Effector CD4-positive, alpha-beta T cell (primary cell): Measurements from ENCODE around the gene SLC2A4RG.
A peak's percentile ranks its signal among the peaks of the same experiment; 100 is the strongest.

Experiments used
- DNase-seq: peaks from one replicate; pipeline ENCODE4 v3.0.0-alpha.2; 2020

Gene SLC2A4RG

DNA sequence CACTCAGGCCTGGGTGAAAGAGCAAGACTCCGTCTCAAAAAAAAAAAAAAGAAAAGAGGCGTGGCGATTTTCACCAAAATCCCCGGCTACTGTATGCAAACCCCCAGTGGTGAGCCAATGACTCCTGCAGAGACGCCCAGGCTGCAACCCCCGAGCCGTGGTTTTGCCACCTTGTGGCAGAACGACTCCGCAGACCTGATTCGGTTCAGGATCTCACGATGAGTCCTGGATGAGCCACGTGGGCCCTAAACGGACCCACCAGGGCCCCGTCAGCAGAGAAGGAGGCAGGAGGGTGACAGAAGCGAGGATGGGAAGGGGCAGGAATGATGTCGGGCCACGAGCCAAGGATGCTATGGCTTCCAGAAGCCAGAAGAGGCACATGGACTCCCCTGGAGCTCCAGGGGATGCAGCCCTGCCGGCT, 42.5 kb downstream of the SLC2A4RG start:
- DNase-seq = peak; percentile 16

DNA sequence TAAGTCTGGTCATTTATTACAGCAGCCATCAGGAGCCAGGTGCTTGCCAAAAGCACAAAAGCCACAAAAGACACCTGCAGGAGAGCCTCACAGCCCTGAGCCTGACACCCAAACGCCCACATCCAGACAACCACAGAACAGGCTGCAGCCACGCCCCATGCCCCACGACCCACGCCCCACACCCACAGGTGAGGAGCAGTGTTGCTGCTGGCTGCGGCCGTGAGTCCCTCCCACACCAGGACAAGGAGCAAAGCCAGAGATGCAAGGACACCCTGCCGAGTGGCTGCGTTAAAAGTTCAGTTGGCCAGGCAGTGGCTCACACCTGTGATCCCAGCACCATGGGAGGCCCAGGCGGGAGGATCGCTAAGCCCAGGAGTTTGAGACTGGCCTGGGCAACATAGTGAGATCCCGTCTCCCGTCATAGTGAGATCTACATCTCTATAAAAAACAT, 43.0 kb downstream of the SLC2A4RG start:
- no peak for DNase-seq

DNA sequence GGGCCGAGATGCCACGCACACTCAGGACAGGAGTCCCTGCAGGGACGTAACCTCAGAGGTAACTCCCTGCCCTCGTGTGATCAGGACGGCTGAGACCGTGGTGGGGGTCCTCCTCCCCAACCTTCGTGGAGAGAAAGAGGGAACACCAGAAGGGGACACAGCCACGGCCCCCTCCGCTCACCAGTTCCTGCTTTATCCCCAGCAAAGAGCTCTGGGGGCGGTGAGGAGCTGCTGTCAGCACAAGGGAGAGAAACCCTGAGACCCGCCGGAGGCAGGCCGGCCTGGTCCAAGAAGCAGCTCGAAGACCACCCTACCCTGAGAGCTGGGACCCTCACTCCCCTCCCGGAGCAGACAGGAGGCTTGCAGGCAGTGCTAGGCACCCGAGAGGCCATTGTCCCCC, 44.4 kb downstream of the SLC2A4RG start:
- no peak for DNase-seq

DNA sequence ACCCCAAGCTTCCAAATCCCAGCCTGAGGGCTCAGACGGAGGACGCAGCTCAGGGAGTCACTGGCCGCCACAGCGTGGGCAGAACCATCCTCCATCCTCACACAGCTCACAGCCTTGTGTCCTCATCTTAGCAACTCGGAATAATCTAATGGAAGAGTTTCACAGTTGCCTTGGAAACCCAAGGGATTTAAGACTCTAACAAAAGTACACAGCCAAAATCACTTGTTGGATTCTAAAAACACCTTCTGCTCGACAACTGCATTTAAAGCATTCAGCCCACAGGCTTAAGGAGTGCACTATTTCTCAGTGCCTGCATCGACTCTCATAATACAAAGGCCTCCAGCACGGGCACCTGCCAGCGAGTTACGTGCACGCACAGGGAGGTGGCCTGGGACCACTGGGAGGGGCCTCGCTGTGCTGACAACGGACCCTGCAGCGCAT, 46.1 kb downstream of the SLC2A4RG start:
- DNase-seq = no peak

DNA sequence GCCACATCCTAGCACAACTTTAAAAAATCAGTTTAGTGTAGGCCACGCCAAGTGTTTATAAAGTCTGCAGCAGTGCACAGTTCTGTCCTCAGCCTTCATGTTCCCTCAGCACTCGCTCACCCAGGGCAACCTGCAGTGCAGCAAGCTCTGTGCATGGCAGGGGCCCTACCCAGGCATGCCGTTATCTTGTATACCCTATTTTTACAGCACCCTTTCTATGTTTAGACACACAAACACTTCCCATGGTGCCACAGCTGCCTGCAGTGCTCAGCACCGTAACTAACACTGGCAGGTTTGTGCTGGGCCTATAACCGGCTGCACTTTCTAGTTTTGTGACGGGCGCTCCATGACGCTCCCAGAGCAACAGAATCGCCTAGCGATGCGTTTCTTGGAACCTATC, 47.7 kb downstream of the SLC2A4RG start:
- no peak for DNase-seq

DNA sequence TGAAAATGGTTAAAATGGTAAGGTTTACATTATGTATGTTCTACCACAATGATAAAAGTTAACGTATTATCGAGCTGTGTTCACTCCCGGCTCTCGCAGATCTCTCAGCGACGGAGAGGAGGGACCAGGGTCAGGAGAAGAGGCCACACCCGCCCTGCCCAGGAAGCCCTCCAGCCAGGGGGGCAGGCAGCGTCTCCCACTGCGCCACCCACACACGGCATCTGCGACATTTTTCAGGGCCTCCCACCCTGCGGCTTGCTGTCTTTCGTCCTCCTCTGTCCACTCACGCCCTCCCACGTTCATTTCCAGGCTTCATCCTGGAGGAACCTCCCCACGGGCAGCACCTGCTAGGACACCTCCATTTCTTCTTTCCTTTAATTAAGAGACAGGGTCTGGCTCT, 48.2 kb downstream of the SLC2A4RG start:
- no peak for DNase-seq

DNA sequence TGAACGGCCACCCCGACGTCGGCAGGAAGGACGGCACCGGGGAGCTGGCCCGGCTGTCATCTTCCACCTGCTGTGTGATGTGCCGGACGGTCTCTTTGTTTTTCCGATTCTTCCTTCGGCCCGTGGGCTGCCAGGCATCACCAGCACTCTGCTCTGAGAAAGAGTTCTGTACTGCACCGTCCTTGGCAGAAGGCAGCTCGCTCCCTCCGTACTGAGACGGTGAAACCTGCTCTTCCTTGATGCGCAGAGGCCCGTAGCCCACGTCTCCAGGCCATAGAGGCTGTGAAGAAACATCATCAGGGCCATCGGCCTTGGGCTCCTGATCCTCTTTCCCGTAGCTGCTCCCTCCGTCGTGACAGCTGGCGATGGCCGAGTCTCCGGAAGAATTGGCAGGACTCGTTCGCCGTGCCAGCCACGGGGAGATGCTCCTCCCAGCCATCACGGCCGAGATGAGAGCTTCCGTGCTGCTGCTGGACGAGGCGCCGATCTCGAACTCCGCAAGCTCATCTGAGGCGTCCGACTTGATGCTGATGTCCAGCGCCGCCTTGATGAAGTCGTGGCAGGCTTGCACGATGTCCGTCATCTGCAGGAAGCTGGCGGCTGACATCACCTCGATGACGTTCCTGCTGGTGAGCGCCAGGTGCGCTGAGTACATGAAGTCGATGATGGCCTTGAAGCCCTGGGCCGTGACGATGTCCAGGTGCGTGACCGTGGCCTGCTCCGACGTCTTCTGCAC, 50.4 kb downstream of the SLC2A4RG start:
- DNase-seq = no peak

DNA sequence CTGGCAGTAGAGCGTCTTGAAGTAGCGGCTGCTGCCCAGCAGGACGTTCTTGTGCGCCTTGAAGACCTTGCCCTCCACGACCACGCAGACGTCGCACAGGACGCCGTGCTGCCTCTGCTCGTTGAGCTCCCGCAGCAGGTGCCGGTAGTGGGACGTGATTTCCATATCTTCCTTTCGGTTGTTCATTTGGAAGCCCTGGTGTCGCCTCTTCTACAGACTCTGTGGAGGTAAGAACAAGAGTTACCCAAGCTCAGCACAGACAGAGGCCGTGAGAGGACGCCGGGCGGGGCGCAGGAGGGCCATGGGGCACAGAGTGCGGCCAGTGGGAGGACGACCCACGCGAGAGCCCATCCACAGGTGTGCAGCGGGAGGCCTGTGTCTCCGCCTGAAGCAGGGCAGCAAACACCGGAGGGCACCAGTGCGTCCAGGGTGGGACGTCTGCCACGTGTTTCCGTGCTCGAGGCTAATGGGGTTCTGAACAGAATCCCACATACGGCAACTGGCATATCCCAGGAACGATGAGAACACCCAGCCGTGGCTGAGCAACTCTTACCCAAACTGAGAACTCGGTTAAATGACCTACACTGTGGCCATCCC, 51.1 kb downstream of the SLC2A4RG start:
- no peak for DNase-seq

DNA sequence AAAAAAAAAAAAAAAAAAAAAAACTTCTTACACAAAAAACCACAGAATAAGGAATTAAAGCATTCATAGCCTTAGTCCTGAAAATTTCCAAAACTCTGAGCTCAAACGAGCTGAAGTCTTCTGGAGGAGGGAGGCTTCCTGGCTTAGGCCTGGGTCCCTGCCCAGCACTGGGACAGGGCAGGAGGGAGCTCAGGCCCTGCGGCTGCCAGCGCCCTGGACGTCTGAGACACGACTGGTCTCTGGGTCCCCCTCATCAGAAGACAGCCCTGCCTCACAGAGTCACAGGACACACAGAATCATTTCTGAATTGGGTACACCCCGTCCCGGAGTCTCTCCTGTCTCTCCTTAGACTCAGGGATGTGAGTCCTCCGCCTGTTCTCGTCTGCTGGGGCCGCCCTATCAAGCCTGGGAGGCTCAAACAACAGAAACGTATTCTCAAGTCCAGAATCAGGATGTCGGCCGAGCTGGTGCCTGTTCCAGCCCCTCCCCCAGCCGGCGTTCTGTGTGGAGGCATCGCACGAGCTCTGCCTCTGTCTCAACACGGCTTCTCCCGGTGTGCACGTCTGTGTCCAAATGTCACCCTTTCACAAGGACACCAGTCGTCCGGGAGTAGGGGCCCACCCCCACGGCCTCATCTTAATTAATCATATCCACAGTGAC, 52.1 kb downstream of the SLC2A4RG start:
- no peak for DNase-seq

DNA sequence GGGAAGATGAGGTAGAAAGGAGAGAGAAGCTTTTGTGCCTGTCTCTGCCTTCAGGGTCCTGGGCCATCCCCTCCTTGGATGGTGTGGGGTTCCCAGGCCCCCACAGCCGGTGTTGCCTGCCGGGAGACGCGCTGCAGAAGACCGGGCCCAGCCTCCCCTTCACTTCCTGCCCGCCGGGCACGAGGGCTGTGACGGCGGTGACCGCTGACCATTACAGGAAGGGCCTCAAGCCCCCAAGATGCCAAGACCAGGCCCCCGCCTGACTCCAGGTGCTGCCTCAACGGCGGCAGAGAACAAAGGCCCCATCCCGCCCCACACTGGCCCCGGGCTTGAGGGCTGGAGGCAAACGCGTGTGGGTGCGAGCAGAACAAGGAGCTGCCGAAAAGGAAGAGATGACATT, 53.3 kb downstream of the SLC2A4RG start:
- DNase-seq = no peak
